ENCODE measurements around the gene TSPAN13. TPM values are rescaled to one million over a fixed set of nuclear protein-coding genes. Genes with fewer than 3 reads are reported as not detected.

TSPAN13 gene
- total RNA-seq, 1 donor from 2014 or later = 56.0 TPM

GRCh38 chr7:16779051-16779450, 25.5 kb downstream of the TSPAN13 start:
- Histone ChIP-seq H3K4me1 (ENCODE audit: insufficient read depth, low read length) (no peaks in the 10 kb centered on the region), H3K27ac (ENCODE audit: low read depth, low read length) (no peak overlapping the region), H2AFZ (ENCODE audit: low read depth, low read length) (no peak overlapping the region), H3K36me3 (ENCODE audit: insufficient read depth, low read length) (no peaks in the 10 kb centered on the region), H3K27me3 (ENCODE audit: insufficient read depth, low read length) (no peaks in the 10 kb centered on the region), H3K4me3 (ENCODE audit: insufficient read depth, low read depth, low read length) (no peak overlapping the region), H3K79me2 (ENCODE audit: insufficient read depth, low read length) (peaks cover 14% of the 10 kb centered on the region), H3K4me2 (ENCODE audit: low read length) (no peak overlapping the region), H3K9me3 (ENCODE audit: insufficient read depth, low read depth, low read length) (no peaks in the 10 kb centered on the region), H3K9ac (ENCODE audit: low read length) (no peak overlapping the region), H4K20me1 (ENCODE audit: insufficient read depth, low read length) (no peaks in the 10 kb centered on the region)
- Mint-ChIP-seq H3K4me1 (ENCODE audit: low read depth, unreplicated experiment) (no peaks in the 10 kb centered on the region), H3K27ac (ENCODE audit: unreplicated experiment) (no peak overlapping the region), H3K4me3 (ENCODE audit: unreplicated experiment) (no peak overlapping the region), H3K27me3 (ENCODE audit: low read depth, unreplicated experiment) (no peaks in the 10 kb centered on the region), H3K9me3 (ENCODE audit: unreplicated experiment) (no peaks in the 10 kb centered on the region), H3K36me3 (ENCODE audit: low read depth, unreplicated experiment) (peaks cover 2% of the 10 kb centered on the region)
- DNase-seq (ENCODE audit: low read depth) (no peak), FAIRE-seq (no peak)
- TF ChIP-seq EZH2 (IDR thresholded peaks at IDR 0.05; ENCODE audit: insufficient read depth, low read length) (no peak), CTCF (IDR thresholded peaks at IDR 0.05; ENCODE audit: insufficient read depth, low read depth, low read length) (no peak)

GRCh38 chr7:16780596-16780995, 27.0 kb downstream of the TSPAN13 start:
- H3K27ac ChIP-seq (ENCODE audit: low read depth, low read length) = no peak overlapping the region
- no peak for DNase-seq (ENCODE audit: low read depth)
- Mint-ChIP-seq H3K27ac (ENCODE audit: unreplicated experiment) (no peak overlapping the region), H3K4me1 (ENCODE audit: low read depth, unreplicated experiment) (no peaks in the 10 kb centered on the region), H3K4me3 (ENCODE audit: unreplicated experiment) (no peak overlapping the region), H3K27me3 (ENCODE audit: low read depth, unreplicated experiment) (no peaks in the 10 kb centered on the region), H3K36me3 (ENCODE audit: low read depth, unreplicated experiment) (peaks cover 2% of the 10 kb centered on the region), H3K9me3 (ENCODE audit: unreplicated experiment) (no peaks in the 10 kb centered on the region)
- no peak overlapping the region for H3K4me3 ChIP-seq (ENCODE audit: insufficient read depth, low read depth, low read length)
- no peaks in the 10 kb centered on the region for H3K9me3 ChIP-seq (ENCODE audit: insufficient read depth, low read depth, low read length)
- FAIRE-seq = no peak
- no peak for TF ChIP-seq CTCF (IDR thresholded peaks at IDR 0.05; ENCODE audit: insufficient read depth, low read depth, low read length)
- no peak overlapping the region for H2AFZ ChIP-seq (ENCODE audit: low read depth, low read length)
- peaks cover 12% of the 10 kb centered on the region for H3K79me2 ChIP-seq (ENCODE audit: insufficient read depth, low read length)
- H3K9ac ChIP-seq (ENCODE audit: low read length) = no peak overlapping the region
- H3K36me3 ChIP-seq (ENCODE audit: insufficient read depth, low read length) = no peaks in the 10 kb centered on the region
- H3K4me2 ChIP-seq (ENCODE audit: low read length) = no peak overlapping the region
- no peaks in the 10 kb centered on the region for H3K27me3 ChIP-seq (ENCODE audit: insufficient read depth, low read length)
- no peaks in the 10 kb centered on the region for H4K20me1 ChIP-seq (ENCODE audit: insufficient read depth, low read length)
- no peaks in the 10 kb centered on the region for H3K4me1 ChIP-seq (ENCODE audit: insufficient read depth, low read length)

- DNase-seq (ENCODE audit: low read depth) (no peak), FAIRE-seq (no peak)
- Histone ChIP-seq H3K27me3 (ENCODE audit: insufficient read depth, low read length) (no peaks in the 10 kb centered on the region), H3K79me2 (ENCODE audit: insufficient read depth, low read length) (no peaks in the 10 kb centered on the region), H4K20me1 (ENCODE audit: insufficient read depth, low read length) (no peaks in the 10 kb centered on the region), H3K27ac (ENCODE audit: low read depth, low read length) (no peak overlapping the region), H2AFZ (ENCODE audit: low read depth, low read length) (no peak overlapping the region), H3K9ac (ENCODE audit: low read length) (no peak overlapping the region), H3K36me3 (ENCODE audit: insufficient read depth, low read length) (no peaks in the 10 kb centered on the region), H3K4me3 (ENCODE audit: insufficient read depth, low read depth, low read length) (no peak overlapping the region), H3K9me3 (ENCODE audit: insufficient read depth, low read depth, low read length) (no peaks in the 10 kb centered on the region), H3K4me2 (ENCODE audit: low read length) (no peak overlapping the region), H3K4me1 (ENCODE audit: insufficient read depth, low read length) (no peaks in the 10 kb centered on the region)
- no peaks in the 10 kb centered on the region for H3K9me3 Mint-ChIP-seq (ENCODE audit: unreplicated experiment)
- H3K27ac Mint-ChIP-seq (ENCODE audit: unreplicated experiment) = no peak overlapping the region
- no peak overlapping the region for H3K4me3 Mint-ChIP-seq (ENCODE audit: unreplicated experiment)
- peaks cover 2% of the 10 kb centered on the region for H3K36me3 Mint-ChIP-seq (ENCODE audit: low read depth, unreplicated experiment)
- H3K4me1 Mint-ChIP-seq (ENCODE audit: low read depth, unreplicated experiment) = no peaks in the 10 kb centered on the region
- no peaks in the 10 kb centered on the region for H3K27me3 Mint-ChIP-seq (ENCODE audit: low read depth, unreplicated experiment)
- TF ChIP-seq CTCF (IDR thresholded peaks at IDR 0.05; ENCODE audit: insufficient read depth, low read depth, low read length) = no peak
- no peak for TF ChIP-seq EZH2 (IDR thresholded peaks at IDR 0.05; ENCODE audit: insufficient read depth, low read length)
Observed at GRCh38 chr7:16785321-16785720, 31.8 kb downstream of the TSPAN13 start.
